AG09309 (cell line): ENCODE measurements around the gene PRMT1.

ENCODE experiments used
- DNase-seq: peaks from one replicate; pipeline ENCODE4 v3.0.0-alpha.2; 2010; ENCODE audit warnings: low read depth
- H3K4me3 ChIP-seq: 2 replicates; pipeline ENCODE4 v1.5.1; 2011; ENCODE audit warnings: mild to moderate bottlenecking, low read depth, low read length, moderate library complexity; ENCODE audit not compliant: control insufficient read depth
- TF ChIP-seq, protein P1 (sequence below): IDR thresholded peaks from 2 replicates; pipeline ENCODE4 v1.5.1; 2011; ENCODE audit warnings: mild to moderate bottlenecking, low read depth, low read length, inconsistent platforms; ENCODE audit not compliant: insufficient read depth, control insufficient read depth; ENCODE audit errors: missing control alignments

The PRMT1 gene

DNA sequence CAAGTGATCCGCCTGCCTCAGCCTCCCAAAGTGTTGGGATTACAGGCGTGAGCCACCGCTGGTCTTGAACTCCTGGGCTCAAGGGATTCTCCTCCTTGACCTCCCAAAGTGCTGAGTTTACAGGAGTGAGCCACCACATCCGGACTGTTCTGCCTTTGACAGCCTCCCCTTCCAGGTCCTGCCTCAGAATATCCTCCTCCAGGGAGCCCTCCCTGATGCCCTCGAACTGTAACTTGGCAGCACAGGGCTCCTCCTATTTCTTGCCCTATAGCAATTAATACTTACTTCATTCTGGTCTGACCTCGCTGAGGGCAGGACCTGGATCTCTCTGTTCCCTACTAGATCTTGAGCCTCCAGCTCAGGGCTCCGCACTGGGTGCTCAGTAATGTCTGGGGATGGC lies 19.8 kb downstream of the PRMT1 start:
- DNase-seq, result no peak
- TF ChIP-seq, protein P1, sequence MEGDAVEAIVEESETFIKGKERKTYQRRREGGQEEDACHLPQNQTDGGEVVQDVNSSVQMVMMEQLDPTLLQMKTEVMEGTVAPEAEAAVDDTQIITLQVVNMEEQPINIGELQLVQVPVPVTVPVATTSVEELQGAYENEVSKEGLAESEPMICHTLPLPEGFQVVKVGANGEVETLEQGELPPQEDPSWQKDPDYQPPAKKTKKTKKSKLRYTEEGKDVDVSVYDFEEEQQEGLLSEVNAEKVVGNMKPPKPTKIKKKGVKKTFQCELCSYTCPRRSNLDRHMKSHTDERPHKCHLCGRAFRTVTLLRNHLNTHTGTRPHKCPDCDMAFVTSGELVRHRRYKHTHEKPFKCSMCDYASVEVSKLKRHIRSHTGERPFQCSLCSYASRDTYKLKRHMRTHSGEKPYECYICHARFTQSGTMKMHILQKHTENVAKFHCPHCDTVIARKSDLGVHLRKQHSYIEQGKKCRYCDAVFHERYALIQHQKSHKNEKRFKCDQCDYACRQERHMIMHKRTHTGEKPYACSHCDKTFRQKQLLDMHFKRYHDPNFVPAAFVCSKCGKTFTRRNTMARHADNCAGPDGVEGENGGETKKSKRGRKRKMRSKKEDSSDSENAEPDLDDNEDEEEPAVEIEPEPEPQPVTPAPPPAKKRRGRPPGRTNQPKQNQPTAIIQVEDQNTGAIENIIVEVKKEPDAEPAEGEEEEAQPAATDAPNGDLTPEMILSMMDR, result no peak
- H3K4me3 ChIP-seq, result no peak overlapping the region

DNA sequence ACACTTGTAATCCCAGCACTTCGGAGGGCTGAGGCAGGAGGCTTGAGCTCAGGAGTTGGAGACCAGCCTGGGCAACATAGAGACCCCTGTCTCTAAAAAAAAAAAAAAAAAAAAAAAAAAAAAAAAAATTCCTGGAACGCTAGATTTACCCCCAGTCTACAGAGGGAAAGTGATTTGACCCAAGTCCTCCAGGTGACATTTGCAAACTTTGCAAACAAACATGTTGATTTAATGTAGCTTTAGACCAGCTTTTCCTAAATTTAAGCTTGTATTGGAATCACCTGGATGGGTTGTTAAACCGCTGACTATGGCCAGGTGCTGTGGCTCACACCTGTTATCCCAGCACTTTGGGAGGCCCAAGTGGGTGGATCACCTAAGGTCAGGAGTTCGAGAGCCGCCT lies 22.3 kb downstream of the PRMT1 start:
- DNase-seq, result no peak
- no peak overlapping the region for H3K4me3 ChIP-seq
- TF ChIP-seq, protein P1, result no peak

DNA sequence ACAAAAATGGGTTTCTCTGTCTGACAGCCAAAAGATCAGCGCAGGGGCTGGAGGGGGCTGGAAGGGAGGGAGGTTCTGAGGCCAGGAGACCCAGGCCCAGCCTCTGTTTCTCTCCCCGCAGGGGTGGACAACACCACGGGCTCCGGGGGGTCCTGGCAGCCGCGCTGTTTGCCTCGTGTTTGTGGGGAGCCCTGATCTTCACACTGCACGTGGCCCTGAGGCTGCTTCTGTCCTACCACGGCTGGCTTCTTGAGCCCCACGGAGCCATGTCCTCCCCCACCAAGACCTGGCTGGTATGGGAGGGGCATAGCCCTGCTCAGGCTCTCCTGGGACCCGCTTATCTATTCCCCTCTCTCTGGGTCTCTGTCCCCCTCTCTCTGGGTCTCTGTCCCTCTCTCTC lies 23.5 kb downstream of the PRMT1 start:
- no peak overlapping the region for H3K4me3 ChIP-seq
- DNase-seq, result no peak
- TF ChIP-seq, protein P1, result no peak

DNA sequence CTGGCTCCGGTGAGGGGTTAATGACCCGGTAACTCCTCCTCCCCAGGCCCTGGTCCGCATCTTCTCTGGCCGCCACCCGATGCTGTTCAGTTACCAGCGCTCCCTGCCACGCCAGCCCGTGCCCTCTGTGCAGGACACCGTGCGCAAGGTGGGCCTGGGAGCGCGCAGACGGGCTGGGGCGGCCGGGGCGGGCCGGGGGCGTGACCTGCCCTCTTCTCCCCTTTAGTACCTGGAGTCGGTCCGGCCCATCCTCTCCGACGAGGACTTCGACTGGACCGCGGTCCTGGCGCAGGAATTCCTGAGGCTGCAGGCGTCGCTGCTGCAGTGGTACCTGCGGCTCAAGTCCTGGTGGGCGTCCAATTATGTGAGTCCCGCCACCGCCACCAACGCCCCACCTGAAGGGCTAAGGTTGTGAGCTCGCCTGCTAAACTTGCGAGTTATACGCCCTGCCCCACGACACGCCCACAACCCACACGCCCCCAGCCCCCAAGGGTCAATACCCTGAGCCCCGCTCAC lies 24.3 kb downstream of the PRMT1 start:
- DNase-seq, result no peak
- TF ChIP-seq, protein P1, result no peak
- no peak overlapping the region for H3K4me3 ChIP-seq

DNA sequence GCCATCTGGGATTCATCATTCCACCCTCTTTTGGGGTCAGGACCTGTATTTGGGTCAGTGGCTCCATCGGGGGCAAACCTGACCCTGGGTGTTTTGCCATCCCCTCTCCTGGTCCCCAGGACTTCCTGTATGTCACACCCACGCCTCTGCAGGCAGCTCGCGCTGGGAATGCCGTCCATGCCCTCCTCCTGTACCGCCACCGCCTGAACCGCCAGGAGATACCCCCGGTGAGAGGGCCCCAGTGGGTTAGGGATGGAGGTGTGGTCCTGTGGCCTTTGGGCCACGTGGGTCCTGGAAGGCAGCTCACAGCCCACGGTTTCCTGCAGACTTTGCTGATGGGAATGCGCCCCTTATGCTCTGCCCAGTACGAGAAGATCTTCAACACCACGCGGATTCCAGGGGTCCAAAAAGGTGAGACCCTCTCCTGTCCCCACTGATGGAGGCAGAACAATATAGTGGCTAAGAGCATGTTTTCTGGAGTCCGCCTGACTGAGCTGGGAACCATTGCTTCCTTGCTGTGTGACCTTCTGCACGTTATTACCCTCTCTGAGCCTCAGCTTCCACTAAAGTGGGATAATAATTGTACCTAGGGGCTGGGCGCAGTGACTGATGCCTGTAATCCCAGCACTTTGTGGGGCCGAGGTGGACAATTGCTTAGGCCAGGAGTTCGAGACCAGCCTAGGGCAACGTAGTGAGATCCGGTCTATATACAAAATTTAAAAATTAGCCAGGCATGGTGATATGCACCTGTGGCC lies 28.0 kb downstream of the PRMT1 start:
- no peak overlapping the region for H3K4me3 ChIP-seq
- DNase-seq, result no peak
- TF ChIP-seq, protein P1, result no peak

DNA sequence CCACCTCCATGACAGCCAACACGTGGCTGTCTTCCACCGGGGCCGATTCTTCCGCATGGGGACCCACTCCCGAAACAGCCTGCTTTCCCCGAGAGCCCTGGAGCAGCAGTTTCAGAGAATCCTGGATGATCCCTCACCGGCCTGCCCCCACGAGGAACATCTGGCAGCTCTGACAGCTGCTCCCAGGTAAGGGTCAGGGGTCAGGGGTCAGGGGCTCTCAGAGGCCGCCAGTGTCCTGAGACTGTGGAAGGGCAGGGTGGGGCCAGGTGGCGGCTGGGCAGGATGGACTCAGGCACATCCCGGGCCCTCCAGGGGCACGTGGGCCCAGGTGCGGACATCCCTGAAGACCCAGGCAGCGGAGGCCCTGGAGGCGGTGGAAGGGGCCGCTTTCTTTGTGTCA lies 28.8 kb downstream of the PRMT1 start:
- H3K4me3 ChIP-seq, result no peak overlapping the region
- DNase-seq, result no peak
- TF ChIP-seq, protein P1, result no peak

DNA sequence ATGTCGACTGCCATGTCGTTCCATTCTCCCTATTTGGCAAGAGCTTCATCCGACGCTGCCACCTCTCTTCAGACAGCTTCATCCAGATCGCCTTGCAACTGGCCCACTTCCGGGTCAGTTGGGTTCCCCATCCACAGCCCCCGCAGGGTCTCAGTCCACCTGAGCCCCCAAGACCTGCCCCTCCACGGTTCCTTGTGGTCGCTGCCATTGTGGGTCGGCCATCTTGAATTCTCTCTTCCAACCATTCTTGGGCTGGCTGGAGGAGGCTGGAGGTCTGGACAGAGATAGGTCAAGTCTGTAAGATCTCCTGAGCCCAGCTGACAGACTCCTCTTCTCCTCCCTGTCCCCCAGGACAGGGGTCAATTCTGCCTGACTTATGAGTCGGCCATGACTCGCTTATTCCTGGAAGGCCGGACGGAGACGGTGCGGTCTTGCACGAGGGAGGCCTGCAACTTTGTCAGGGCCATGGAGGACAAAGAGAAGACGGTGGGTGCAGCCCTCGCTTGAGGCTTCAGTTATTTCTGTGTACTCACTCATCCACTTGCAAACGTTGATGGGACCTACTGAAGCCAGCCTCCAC lies 33.4 kb downstream of the PRMT1 start:
- TF ChIP-seq, protein P1, result no peak
- DNase-seq, result peak; percentile 8
- H3K4me3 ChIP-seq, result no peak overlapping the region
